Measurements from ENCODE around the gene CHKB.

Gene CHKB

GRCh38 chr22:50599816-50600455 lies 17.3 kb upstream of the CHKB start:
- DNase-seq (ENCODE audit: low spot score), result no peak

GRCh38 chr22:50597097-50597496 lies 14.4 kb upstream of the CHKB start:
- DNase-seq (ENCODE audit: low spot score), result no peak

GRCh38 chr22:50595189-50595588 lies 12.5 kb upstream of the CHKB start:
- DNase-seq (ENCODE audit: low spot score), result no peak

- DNase-seq (ENCODE audit: low spot score), result no peak
Observed at GRCh38 chr22:50587407-50587806, 4.8 kb upstream of the CHKB start.

- no peak for DNase-seq (ENCODE audit: low spot score)
Observed at GRCh38 chr22:50586416-50586815, 3.8 kb upstream of the CHKB start.

GRCh38 chr22:50585781-50586180 lies 3.1 kb upstream of the CHKB start:
- no peak for DNase-seq (ENCODE audit: low spot score)

GRCh38 chr22:50585238-50585637 lies 2.6 kb upstream of the CHKB start:
- DNase-seq (ENCODE audit: low spot score), result no peak

- no peak for DNase-seq (ENCODE audit: low spot score)
Observed at GRCh38 chr22:50584106-50585096, 1.8 kb upstream of the CHKB start.

- peak; percentile 29 for DNase-seq (ENCODE audit: low spot score)
Observed at GRCh38 chr22:50583294-50583861, 729 bp upstream of the CHKB start.

- no peak for DNase-seq (ENCODE audit: low spot score)
Observed at GRCh38 chr22:50581950-50582492, 628 bp downstream of the CHKB start.

- no peak for DNase-seq (ENCODE audit: low spot score)
Observed at GRCh38 chr22:50581031-50581949, 1.4 kb downstream of the CHKB start.

- DNase-seq (ENCODE audit: low spot score), result no peak
Observed at GRCh38 chr22:50579752-50580151, 2.9 kb downstream of the CHKB start.

GRCh38 chr22:50578776-50579310 lies 3.8 kb downstream of the CHKB start:
- DNase-seq (ENCODE audit: low spot score), result no peak

GRCh38 chr22:50577987-50578775 lies 4.5 kb downstream of the CHKB start, which contains the start of gene CPT1B:
Gene CPT1B (minus strand): TSS chr22:50578427. CDS start chr22:50577915, 512 bp downstream.
- DNase-seq (ENCODE audit: low spot score), result no peak

- DNase-seq (ENCODE audit: low spot score), result no peak
Observed at GRCh38 chr22:50577697-50577986, 5.0 kb downstream of the CHKB start.

GRCh38 chr22:50576806-50577696 lies 5.6 kb downstream of the CHKB start:
- DNase-seq (ENCODE audit: low spot score), result no peak

GRCh38 chr22:50576070-50576469 lies 6.6 kb downstream of the CHKB start:
- peak; percentile 63 for DNase-seq (ENCODE audit: low spot score)

GRCh38 chr22:50575426-50575941 lies 7.2 kb downstream of the CHKB start:
- DNase-seq (ENCODE audit: low spot score), result no peak

GRCh38 chr22:50574383-50574755 lies 8.3 kb downstream of the CHKB start:
- DNase-seq (ENCODE audit: low spot score), result no peak

Measured in kidney capillary endothelial cell (primary cell).